Aorta (tissue), 5 donors: Measurements from ENCODE around the gene ATG14. TPM values are rescaled to one million over a fixed set of nuclear protein-coding genes. Genes with fewer than 3 reads are reported as not detected.

Source experiments
- ATAC-seq: fragments of 200-7000 bp; cut with Tn5 transposase; one replicate; pipeline ENCODE4 v1.9.1; 2022; ENCODE audit warnings: moderate library complexity; ENCODE audit not compliant: low FRiP score
- DNase-seq, 2 donors: peaks; one replicate each; pipeline ENCODE4 v3.0.0-alpha.2; 2020
- H3K27ac ChIP-seq, 2 donors: one replicate each; pipeline ENCODE4 v1.5.1; 2013; ENCODE audit warnings: low read length in 2 of 2, mild to moderate bottlenecking in 2 of 2, moderate library complexity in 2 of 2, control low read depth in 1 of 2, inconsistent platforms in 1 of 2, low read depth in 1 of 2
- H3K27me3 ChIP-seq, 2 donors: one replicate each; pipeline ENCODE4 v1.6.1; 2013; ENCODE audit warnings: control low read depth in 1 of 2, low read length in 1 of 2, mild to moderate bottlenecking in 1 of 2, moderate library complexity in 1 of 2; ENCODE audit not compliant: insufficient read depth in 2 of 2, control insufficient read depth in 1 of 2
- H3K36me3 ChIP-seq, 2 donors: one replicate each; pipeline ENCODE4 v1.6.1; 2013; ENCODE audit warnings: control low read depth in 1 of 2, low read length in 1 of 2, mild to moderate bottlenecking in 1 of 2; ENCODE audit not compliant: insufficient read depth in 2 of 2, control insufficient read depth in 1 of 2
- H3K4me1 ChIP-seq, 2 donors: one replicate each; pipeline ENCODE4 v1.6.1; 2013; ENCODE audit warnings: low read length in 2 of 2, control low read depth in 1 of 2, mild to moderate bottlenecking in 1 of 2, moderate library complexity in 1 of 2; ENCODE audit not compliant: insufficient read depth in 2 of 2, control insufficient read depth in 1 of 2
- H3K4me3 ChIP-seq, 2 donors: one replicate each; pipeline ENCODE4 v1.5.1; 2013; ENCODE audit warnings: low read length in 2 of 2, control low read depth in 1 of 2, mild to moderate bottlenecking in 1 of 2
- H3K9me3 ChIP-seq: one replicate; pipeline ENCODE4 v1.6.1; 2013; ENCODE audit warnings: mild to moderate bottlenecking, low read length; ENCODE audit not compliant: control insufficient read depth
- WGBS, 2 donors: extraction: QIAGEN DNeasy Blood & Tissue Kit; methylation state at CpG; one replicate each; pipeline ENCODE4 v1.1.7; 2013; 5-methylcytosine and 5-hydroxymethylcytosine counted together
- intact Hi-C, 2 donors: fragments of 100-400 bp; cut with DNase I; formaldehyde crosslinking; loops; one replicate each; pipeline versions ENCODE4 v1.14.2 to v1.15.0; 2022
- polyA plus RNA-seq, 2 donors: library from polyadenylated mRNA; stranded (reverse); fragments of 200-250 nt; gene quantifications; one replicate each; pipeline ENCODE4 v1.2.3, GENCODE V29; 2013
- total RNA-seq, 2 donors: library from RNA; stranded (reverse); fragmentation: NEBNext Ultra II Directional; extraction: Animal tissue kit (Norgen Biotek cat#: 25700); gene quantifications; one replicate each; pipeline ENCODE4 v1.2.1, GENCODE V29; 2021
- donor health status: healthy with polysubstance abuse.
- donor health status: Bipolar disorder and iron deficiency.
- donor health status: DM: no; HTN: no; CAD: no.
- donor health status: DM: no; HTN: no; CAD: no.
- donor health status: DM: yes; HTN: yes; CAD: no.

The ATG14 gene
- total and polyA plus RNA-seq, 4 donors = 6.0 to 19.4 (median 15.1) TPM

DNA sequence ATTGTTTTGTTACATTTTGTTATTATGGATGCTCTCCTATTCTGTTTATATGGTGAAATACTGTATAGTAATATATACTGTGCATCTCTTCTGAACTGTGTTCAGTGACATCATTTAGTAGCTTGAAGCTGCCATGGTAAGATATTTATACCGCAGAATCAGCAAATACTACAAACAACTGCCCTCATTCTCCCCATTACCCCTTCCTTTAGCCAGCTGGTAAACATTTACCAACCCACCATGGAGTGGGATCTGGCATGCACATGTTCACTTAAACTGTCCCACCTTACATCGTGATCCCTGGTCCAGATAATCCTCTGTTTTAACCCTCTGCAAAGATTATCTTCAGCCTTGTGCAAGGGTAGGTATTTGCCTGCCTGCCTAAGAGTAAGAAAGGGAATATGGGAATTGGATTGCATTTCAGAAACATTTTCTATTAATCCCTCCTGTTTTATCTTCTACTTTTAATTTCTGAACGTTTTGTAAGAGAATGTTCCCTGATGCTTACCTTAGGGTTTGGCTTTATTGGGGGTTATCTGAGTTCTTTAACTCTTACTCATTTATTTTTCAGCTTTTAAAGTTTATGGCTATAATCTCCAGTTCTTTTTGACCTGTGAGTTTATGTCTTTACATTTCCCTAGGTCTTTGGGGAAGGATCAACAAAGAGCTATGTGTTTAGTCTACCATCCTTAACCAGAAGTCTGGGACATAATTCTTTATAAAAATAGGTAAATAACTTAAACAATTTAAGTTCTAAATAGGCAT lies 93.9 kb downstream of the ATG14 start:
- Histone ChIP-seq H3K27me3 (no peaks in the 10 kb centered on the region), H3K4me3 (no peak overlapping the region), H3K9me3 (no peaks in the 10 kb centered on the region), H3K27ac (no peak overlapping the region), H3K36me3 (no peaks in the 10 kb centered on the region), H3K4me1 (peaks cover 0 to 1% of the 10 kb centered on the region in 2 donors)
- DNase-seq (no peak), ATAC-seq (no peak)
- intact Hi-C loops = no loop called here
- WGBS, 2 donors = 62 to 65% methylated on average over 3 of the region's 3 CpGs

DNA sequence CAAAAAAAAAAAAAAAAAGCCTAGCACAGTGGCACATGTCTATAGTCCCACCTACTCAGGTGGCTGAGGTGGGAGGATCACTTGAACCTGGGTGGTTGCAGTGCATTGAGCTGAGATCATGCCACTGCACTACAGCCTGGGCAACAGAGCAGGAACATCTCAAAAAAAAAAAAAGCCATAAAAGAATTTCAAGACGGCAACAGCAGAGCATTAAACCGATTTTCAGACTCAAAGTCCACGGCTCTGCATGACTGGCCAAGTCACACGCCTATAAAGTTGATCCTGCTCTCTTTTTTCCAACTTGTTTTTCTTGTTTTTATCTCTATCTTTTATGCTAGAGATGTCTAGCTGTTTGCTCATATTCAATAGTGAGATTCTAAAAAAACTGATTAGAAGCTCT lies 95.1 kb downstream of the ATG14 start:
- intact Hi-C loops = no loop called here
- DNase-seq = no peak
- ATAC-seq = no peak

More for the DNA sequence above, 95.1 kb downstream of the ATG14 start:
- Histone ChIP-seq H3K27ac (no peak overlapping the region), H3K36me3 (no peaks in the 10 kb centered on the region), H3K4me3 (no peak overlapping the region), H3K27me3 (no peaks in the 10 kb centered on the region), H3K4me1 (peaks cover 0 to 1% of the 10 kb centered on the region in 2 donors), H3K9me3 (no peaks in the 10 kb centered on the region)
- 92 to 93% methylated on average over 4 of the region's 4 CpGs for WGBS, 2 donors

Other genes starting within 250 kb of the ATG14 start
- under 1 TPM in 1 of 2 donors, not detected in 1; 0.63 TPM for gene DLGAP5, start 220.2 kb downstream of the ATG14 start, total RNA-seq
- 1 to 10 TPM in 1 of 2 donors, under 1 TPM in 1; 0.13 to 1.1 TPM for gene DLGAP5, start 220.2 kb downstream of the ATG14 start, polyA plus RNA-seq
- 10 to 100 TPM; 22.2 to 23.1 TPM for gene FBXO34, start 140.4 kb downstream of the ATG14 start, total RNA-seq
- 1 to 10 TPM; 7.8 to 9.2 TPM for gene FBXO34, start 140.4 kb downstream of the ATG14 start, polyA plus RNA-seq
- gene TBPL2, start 28.8 kb upstream of the ATG14 start, total RNA-seq = not detected
- not detected for gene TBPL2, start 28.8 kb upstream of the ATG14 start, polyA plus RNA-seq
- 100 to 1,000 TPM; 191 to 216 TPM for gene KTN1, start 168.4 kb upstream of the ATG14 start, total RNA-seq
- 100 to 1,000 TPM in 1 of 2 donors, 10 to 100 TPM in 1; 86.8 to 143 TPM for gene KTN1, start 168.4 kb upstream of the ATG14 start, polyA plus RNA-seq